H1 (cell line): ENCODE data around the gene DXO.

Source experiments
- EP300 ChIP-seq, 2 experiments: IDR thresholded peaks; 1 replicate in 1 of 2; 2 replicates in 1 of 2; pipeline ENCODE4 v1.6.1; 2011 to 2012; ENCODE audit warnings: low read depth in 2 of 2, low read length in 2 of 2, mild to moderate bottlenecking in 2 of 2, borderline replicate concordance in 1 of 2, inconsistent platforms in 1 of 2, moderate library complexity in 1 of 2
- EZH2 ChIP-seq: fragments of 200-600 bp; sonication (generic); IDR thresholded peaks from 2 replicates; pipeline ENCODE4 v1.7.1; 2012; ENCODE audit warnings: low read depth, mild to moderate bottlenecking, moderate library complexity, low read length, inconsistent platforms; ENCODE audit not compliant: severe bottlenecking
- JUND ChIP-seq: IDR thresholded peaks from 2 replicates; pipeline ENCODE4 v1.6.1; 2011; ENCODE audit warnings: mild to moderate bottlenecking, improper control_type of control experiment, low read length
- PHF8 ChIP-seq: fragments of 200-600 bp; sonication (generic); conservative IDR thresholded peaks from 2 replicates; pipeline ENCODE4 v1.7.1; 2012; ENCODE audit warnings: low read depth, mild to moderate bottlenecking, inconsistent platforms, low read length, moderate library complexity
- RBBP5 ChIP-seq: IDR thresholded peaks from 2 replicates; pipeline ENCODE4 v1.7.1; 2012; ENCODE audit warnings: low read depth, mild to moderate bottlenecking, inconsistent platforms, low read length, moderate library complexity, borderline replicate concordance
- RFX5 ChIP-seq: IDR thresholded peaks from 2 replicates; pipeline ENCODE4 v1.6.1; 2011; ENCODE audit warnings: low read depth, low read length, improper control_type of control experiment, borderline replicate concordance
- SP4 ChIP-seq: IDR thresholded peaks from 2 replicates; pipeline ENCODE4 v1.6.1; 2012; ENCODE audit warnings: low read length, inconsistent platforms
- TBP ChIP-seq: IDR thresholded peaks from 2 replicates; pipeline ENCODE4 v1.6.1; 2011; ENCODE audit warnings: low read depth, low read length, improper control_type of control experiment
- YY1 ChIP-seq: IDR thresholded peaks from 2 replicates; pipeline ENCODE4 v1.6.1; 2011; ENCODE audit warnings: low read depth, mild to moderate bottlenecking, low read length
- TF ChIP-seq, protein P1 (sequence below), 3 experiments: IDR thresholded peaks; 1 replicate in 2 of 3; 2 replicates in 1 of 3; pipeline versions ENCODE4 v1.5.1 to v1.6.1; 2011; ENCODE audit warnings: low read length in 3 of 3, mild to moderate bottlenecking in 3 of 3, inconsistent platforms in 2 of 3, low read depth in 1 of 3, moderate library complexity in 1 of 3; ENCODE audit not compliant: insufficient read depth in 1 of 3; ENCODE audit errors: control extremely low read depth in 1 of 3

DNA sequence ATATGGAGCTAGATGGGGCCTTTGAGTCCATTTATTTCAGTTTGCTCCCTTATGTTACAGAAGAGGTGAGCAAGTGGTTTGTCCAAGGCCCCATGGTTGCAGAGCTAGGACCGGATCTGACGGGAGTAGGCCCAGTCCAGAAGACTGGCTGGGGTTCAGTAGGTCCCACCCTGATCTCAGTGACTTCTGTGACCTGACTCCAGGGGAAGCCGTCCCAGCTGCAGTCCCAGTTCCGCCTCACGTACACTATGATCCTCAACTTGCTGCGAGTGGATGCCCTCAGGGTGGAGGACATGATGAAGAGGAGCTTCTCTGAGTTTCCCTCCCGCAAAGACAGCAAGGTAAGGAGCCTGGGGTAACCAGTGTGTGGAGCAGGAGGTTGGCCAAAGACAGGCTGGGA lies 5.4 kb downstream of the DXO start:
- no peak for TF ChIP-seq TBP
- no peak for TF ChIP-seq SP4
- TF ChIP-seq RFX5, result no peak
- TF ChIP-seq JUND, result no peak
- no peak for TF ChIP-seq EP300 (IDR thresholded peaks at IDR 0.05; ENCODE audit: borderline replicate concordance in 1 of 2, low read depth in 2 of 2, low read length in 2 of 2)
- no peak for TF ChIP-seq EZH2
- TF ChIP-seq RBBP5, result no peak
- TF ChIP-seq, protein P1, sequence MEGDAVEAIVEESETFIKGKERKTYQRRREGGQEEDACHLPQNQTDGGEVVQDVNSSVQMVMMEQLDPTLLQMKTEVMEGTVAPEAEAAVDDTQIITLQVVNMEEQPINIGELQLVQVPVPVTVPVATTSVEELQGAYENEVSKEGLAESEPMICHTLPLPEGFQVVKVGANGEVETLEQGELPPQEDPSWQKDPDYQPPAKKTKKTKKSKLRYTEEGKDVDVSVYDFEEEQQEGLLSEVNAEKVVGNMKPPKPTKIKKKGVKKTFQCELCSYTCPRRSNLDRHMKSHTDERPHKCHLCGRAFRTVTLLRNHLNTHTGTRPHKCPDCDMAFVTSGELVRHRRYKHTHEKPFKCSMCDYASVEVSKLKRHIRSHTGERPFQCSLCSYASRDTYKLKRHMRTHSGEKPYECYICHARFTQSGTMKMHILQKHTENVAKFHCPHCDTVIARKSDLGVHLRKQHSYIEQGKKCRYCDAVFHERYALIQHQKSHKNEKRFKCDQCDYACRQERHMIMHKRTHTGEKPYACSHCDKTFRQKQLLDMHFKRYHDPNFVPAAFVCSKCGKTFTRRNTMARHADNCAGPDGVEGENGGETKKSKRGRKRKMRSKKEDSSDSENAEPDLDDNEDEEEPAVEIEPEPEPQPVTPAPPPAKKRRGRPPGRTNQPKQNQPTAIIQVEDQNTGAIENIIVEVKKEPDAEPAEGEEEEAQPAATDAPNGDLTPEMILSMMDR (IDR thresholded peaks at IDR 0.05; ENCODE audit: control extremely low read depth in 1 of 3, insufficient read depth in 1 of 3, low read depth in 1 of 3, low read length in 3 of 3), result no peak
- no peak for TF ChIP-seq PHF8
- TF ChIP-seq YY1, result no peak
